SIG-M5 (cell line): ENCODE results near the gene SV2B.

ENCODE experiments used
- DNase-seq: peaks from one replicate; lab custom pipeline; 2025; lab: John Stamatoyannopoulos, UW

SV2B gene

DNA sequence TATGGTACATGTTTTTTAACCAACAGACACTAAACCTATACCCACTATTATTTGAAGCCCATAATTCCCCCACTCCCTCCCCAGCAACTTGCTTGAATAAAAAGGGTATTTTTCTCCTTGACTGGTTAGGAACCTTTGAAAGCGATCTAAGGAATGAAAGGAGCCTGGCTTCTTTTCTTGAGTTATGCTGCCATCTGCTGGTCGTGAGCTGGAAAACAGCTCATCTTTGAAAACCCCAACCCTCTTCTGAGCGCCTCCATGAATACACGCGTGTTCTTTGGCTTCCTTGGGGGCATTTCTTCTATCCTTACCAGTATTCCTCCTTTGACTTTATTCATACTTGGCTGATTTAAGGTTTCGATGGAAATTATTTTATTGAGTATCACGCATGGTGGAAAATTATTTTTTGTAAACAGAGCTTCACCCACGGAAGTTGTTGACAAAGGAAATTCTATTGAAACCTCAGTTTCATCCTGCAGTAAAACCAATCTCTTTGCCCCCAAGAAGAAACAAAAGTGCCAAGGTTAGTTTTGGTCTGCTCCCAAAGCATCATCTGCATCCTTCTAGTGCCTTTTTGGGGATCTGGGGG lies 171.6 kb downstream of the SV2B start:
- no peak for DNase-seq

DNA sequence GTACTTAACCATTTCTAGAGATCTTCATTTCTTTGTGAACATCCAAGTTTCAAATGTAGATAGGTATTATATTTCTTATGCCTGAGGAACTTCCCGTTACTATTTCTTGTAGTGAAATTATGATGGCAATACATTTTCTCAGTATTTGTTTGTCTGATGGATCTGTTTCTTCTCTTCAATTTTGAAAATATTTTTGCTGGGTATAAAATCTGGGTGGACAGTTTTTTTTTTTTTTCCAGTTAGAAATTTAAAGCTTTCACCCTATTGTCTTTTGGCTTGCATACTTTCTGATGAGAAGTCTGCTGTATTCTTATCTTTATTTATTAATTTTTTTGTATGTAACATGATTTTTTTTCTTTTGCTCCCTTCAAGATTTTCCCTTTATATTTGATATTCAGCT lies 175.8 kb downstream of the SV2B start:
- no peak for DNase-seq

DNA sequence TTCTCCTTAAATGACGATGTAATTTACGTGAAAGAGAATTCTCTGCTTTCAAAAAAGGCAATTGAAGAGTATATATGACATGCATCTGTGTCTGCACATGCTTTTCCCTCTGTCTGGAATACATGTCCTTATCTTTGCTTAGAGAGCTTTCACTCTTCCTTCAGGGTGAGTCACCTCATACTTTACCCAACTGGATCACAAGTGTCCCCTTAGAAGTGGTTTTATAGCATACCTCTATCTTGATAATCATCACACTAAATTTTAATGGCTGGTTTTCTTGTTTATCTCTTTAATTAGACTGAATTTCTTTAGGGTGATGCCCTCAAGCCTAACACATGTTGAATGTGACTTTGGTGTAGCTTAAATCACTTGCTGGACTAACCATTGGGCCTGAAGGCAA lies 178.9 kb downstream of the SV2B start:
- no peak for DNase-seq

DNA sequence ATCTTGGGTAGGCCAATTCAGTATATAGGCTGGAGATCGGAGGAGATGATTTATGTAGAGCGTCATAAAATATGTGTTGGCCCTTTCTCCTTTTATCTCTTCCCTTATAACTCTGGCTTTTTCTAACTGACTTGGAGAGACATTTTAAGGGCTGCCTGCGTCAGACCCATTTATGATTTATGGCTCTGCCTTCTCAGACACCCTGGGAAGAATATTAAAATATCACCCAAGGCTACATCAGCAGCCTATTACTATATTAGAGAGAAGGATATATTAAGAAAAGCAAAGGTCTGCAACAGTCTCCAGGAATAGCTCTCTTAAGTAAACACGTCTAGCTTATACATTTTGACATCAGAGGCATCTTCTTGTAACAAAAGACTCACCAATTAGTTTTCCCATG lies 179.4 kb downstream of the SV2B start:
- DNase-seq: no peak

DNA sequence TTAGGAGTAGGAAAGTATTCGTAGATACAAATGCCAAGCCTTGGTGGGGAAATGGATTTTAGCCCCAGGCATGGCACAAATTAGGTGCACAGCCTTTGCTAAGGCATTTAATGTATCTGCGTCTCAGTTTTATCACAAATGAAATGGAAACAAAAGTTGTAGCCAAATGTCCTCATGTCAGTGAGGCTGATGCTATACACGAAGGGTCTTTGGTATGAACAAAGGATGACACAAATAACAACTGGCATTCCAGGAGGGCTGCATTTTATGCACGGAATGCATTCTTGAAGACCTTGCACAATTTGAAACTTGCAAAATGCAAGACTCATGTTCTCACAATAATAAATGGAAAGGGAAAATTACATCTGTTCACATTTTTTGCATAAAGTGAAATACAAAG lies 181.9 kb downstream of the SV2B start:
- DNase-seq: no peak

- DNase-seq: no peak
Measured at GRCh38 chr15:91282486-91282885, 182.4 kb downstream of the SV2B start.

DNA sequence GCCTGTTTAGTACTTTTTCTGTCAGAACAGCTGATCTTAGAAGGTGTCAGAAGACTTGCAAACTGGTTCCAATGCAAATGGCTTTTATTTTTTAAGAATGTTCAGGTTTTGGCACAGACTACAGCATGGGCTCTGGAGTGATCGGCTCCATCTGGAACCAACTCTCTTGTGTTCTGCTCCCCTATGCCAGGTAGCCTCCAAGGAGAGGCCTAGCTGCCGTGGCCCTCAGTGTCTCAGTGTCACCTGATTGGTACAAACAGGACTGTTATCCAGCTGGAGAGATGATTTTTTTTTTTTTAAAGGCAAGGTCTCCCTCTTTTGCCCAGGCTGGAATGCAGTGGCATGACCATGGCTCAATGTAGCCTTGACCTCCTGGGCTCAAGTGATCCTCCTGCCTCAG lies 183.1 kb downstream of the SV2B start:
- no peak for DNase-seq

DNA sequence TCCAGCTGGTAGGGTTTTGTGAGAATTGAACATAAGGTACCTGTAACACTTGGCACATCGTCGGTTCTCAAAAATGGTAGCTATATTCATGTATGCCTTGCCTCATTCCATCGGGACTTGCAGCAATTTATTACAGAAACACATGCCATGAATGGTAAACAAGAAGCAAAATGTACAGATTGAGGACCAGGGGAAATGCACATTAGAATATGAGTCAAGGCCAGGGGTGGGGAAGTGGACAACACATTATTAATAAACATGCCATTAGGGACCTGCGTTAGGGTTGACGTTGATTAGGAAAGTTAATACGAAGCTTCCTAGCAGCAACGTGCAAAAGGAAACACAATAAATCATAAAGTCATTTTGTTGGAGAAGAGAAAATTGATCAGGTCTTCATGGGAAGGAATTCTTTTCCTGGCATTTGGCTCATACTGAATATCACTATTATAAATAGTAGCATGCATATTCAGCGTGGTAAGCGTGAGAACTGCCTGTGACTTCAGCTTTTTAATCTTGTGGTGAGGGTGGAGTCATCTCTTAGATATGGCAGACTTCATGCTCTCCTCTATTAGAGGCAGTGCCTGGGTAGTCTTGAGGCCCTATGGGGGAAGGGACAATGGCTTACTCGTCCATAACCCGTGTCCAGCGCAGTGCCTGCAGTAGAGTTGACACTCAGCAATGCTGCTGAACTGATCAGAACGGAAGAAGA lies 184.9 kb downstream of the SV2B start:
- DNase-seq: no peak

DNA sequence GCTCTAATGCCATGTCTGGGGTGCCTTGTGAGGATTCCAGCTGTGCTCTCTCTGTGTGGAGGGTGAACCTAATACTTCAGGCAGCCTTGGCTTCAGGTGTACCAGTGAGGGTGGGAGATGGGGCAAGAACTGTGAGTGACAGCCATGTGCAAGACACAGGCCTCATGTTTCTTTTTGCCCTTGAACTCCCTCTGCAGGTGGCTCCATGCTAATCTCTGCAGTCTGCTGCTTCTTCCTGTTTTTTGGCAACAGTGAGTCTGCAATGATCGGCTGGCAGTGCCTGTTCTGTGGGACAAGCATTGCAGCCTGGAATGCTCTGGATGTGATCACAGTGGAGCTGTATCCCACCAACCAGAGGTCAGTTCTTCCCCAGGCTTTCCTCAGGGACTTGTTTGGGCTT lies 189.3 kb downstream of the SV2B start:
- no peak for DNase-seq

DNA sequence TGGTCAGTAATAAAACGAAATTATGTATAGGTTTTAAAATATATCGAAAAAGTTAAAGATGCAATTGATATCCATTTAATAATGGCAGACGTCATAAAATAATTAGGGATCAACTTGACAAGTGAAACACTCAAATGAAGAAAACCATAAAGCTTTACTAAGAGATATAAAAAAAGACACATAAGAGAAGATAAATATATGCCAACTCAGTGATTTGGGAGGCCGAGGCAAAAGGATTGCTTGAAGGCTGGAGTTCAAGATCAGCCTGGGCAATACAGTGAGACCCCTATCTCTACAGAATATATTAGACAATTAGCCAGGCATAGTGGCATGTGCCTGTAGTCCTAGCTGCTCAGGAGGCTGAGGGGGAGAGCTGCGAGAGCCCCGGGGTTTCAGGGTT lies 190.5 kb downstream of the SV2B start:
- DNase-seq: no peak

DNA sequence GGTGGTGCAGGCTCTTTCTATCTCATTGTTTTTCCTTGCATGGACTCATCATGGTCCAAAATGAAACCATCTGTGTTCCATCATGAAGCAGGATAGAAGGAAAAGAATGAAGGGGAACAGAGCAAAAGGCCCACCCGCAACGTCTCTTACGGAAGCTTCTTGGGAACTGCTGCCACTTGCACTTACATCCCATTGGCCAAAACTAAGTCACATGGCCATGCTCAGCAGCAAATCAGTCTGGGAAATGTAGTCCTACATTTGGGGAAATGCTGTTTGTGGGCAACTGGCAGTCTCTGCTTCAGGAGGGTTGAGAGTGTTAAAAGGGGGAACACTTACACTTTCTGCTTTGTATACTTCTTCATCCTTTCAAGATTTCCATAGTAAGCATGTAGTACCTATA lies 191.6 kb downstream of the SV2B start:
- no peak for DNase-seq

GRCh38 chr15:91294344-91294743 lies 194.3 kb downstream of the SV2B start:
- no peak for DNase-seq

DNA sequence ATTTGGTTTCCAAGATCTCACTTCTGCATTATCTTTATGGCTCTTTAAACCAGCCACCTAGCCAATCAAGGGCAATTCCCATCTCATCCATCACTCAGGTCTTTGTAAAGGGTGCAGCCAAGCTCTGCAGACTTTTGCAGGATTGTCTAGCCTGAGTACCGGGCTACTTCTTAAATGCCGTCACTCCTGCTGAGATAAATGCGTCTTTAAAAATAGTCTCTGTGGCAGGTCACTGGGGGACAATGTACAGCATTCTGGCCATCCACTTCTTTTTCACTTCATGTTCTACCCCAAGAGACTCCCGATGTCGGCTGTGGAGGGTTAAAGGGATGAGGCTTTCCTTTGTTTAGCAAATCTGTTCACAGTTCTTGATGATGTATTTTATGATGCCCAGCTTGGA lies 194.7 kb downstream of the SV2B start:
- DNase-seq: no peak

- no peak for DNase-seq
Measured at GRCh38 chr15:91298101-91298500, 198.0 kb downstream of the SV2B start.

DNA sequence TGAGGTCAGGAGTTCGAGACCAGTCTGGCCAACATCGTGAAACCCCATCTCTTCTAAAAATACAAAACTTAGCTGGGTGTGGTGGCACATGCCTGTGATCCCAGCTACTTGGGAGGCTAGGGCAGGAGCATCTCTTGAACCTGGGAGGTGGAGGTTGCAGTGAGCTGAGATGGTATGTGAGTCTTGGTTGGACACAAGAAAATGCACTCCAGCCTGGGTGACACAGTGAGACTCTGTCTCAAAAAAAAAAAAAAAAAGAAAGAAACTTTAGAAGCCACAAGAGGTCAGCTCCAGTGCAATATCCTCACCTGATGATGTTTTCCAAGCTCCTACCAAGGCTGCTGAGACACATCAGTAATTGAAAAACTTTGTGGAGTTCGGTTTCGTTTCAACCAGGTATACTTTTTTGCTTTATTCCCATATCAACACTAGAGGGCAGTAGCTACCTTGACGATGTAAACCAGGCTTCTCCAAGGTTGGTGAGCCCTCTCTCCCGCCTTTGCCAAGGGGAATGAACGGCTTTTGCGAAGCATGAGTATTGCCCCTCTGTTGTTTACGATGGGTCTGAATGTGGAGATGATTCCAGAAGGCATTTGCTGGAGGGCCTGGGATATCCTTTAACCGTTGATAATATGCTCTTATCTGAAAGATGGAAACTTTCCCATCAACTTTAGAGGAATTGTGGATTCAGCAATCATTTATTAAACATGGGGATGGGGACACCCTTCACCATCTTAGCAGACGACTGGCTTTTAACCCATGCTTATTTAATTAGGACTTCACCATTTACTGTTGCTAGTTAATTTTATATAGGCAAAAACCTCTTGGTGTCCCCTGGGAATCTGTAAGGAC lies 202.8 kb downstream of the SV2B start:
- DNase-seq: no peak

DNA sequence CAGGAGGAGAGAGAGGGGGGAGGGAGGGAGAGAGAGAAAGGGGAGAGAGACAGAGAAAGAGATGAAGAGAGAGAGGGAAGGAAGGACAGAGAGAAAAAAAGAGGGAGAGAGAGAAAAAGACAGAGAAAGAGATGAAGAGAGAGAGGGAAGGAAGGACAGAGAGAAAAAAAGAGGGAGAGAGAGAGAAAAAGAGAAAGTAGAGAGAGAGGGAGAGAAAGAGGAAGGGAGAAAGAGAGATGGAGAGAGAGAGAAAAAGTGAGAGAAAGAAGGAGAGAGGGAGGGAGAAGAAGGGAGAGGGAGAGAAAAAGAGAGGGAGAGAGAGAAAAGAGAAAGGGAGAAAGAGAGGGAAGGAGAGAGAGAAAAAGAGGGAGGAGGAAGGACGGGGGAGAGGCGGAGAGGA lies 204.2 kb downstream of the SV2B start:
- no peak for DNase-seq

GRCh38 chr15:91304786-91305185 lies 204.7 kb downstream of the SV2B start:
- no peak for DNase-seq

- DNase-seq: no peak
Measured at GRCh38 chr15:91306144-91306543, 206.1 kb downstream of the SV2B start.

- no peak for DNase-seq
Measured at GRCh38 chr15:91307601-91308000, 207.5 kb downstream of the SV2B start.

- DNase-seq: peak; percentile 59
Measured at GRCh38 chr15:91308199-91308598, 208.1 kb downstream of the SV2B start.

- no peak for DNase-seq
Measured at GRCh38 chr15:91308855-91309254, 208.8 kb downstream of the SV2B start.

DNA sequence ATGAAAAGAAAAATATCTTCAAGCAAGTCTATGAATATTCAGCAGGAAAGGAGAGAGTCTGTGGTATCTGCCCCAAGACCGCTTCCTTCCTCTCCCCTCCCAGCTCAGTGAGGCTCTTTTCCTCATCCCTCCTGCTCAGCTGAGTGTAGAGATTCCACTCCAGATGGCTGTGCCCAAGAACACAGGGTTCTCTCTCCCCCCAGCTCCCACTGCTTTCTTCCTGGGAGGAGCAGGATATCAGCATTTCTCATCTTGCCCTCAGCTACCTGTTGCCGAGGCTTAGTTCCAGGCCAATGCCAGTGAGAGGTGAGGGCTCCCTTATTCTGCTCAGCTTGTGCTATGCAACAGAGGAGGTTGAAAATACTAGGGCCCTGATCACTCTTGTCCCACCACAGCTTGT lies 211.9 kb downstream of the SV2B start:
- DNase-seq: no peak

GRCh38 chr15:91316126-91316525 lies 216.1 kb downstream of the SV2B start:
- no peak for DNase-seq
